Erythroblast (primary cell): ENCODE results near the gene AIF1.

Experiments
- GATA1 ChIP-seq: IDR thresholded peaks from 2 replicates; pipeline ENCODE4 v1.6.1; 2011; ENCODE audit warnings: low read depth, mild to moderate bottlenecking, control low read depth, low read length, moderate library complexity
- POLR2A ChIP-seq: IDR thresholded peaks from 2 replicates; pipeline ENCODE4 v1.6.1; 2011; ENCODE audit warnings: mild to moderate bottlenecking, low read length

DNA sequence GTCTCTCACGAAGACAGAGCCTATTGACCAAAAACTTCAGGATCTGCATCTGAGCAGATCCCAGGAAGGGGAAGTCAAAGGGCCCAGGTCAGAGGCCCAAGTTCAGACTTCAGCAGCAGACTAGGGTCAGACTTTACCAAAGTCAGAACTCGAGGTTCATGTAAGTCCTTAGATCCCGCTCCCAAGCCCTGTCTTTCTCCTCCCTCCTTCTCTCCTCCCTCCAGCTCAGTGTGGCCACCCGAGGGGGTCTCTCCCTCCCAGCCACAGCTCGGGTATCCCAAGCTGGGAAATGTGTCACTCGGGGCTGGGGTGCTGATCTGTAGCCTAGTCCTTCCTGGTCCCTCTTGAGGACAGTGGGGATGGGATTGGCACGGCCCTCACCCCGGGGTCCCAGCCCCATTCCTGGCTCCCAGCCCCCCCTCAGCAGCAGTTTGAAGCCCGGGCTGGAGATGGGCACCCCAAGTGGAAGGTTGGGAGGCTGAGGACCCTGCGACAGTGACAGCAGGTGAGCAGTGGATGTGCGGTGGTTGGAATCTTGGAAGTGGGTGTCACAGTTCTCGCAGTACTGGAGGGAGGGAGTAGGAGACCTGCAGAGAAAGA lies 47.2 kb downstream of the AIF1 start:
- TF ChIP-seq POLR2A = no peak
- TF ChIP-seq GATA1 = no peak
